Caki2 (cell line): ENCODE results near the gene DNAH9. TPM values are rescaled to one million over a fixed set of nuclear protein-coding genes. Genes with fewer than 3 reads are reported as not detected.

ENCODE experiments used
- DNase-seq: peaks from one replicate; pipeline ENCODE4 v3.0.0-alpha.2; 2015; ENCODE audit warnings: low read depth
- in situ Hi-C: cut with HindIII; loops from 2 replicates; pipeline ENCODE4 v1.10.0; 2016; ENCODE audit warnings: low sequenced_read_pairs, low pct_unique_long_range_greater_than_20kb, mixed read lengths
- total RNA-seq: library from RNA; depleted of rRNA; stranded (reverse); fragments of >200 nt; shearing (Covaris generic); gene quantifications from 2 replicates; pipeline ENCODE4 v1.2.3, GENCODE V29; 2014; ENCODE audit warnings: low replicate concordance; rRNA removed

The DNAH9 gene, protein sequence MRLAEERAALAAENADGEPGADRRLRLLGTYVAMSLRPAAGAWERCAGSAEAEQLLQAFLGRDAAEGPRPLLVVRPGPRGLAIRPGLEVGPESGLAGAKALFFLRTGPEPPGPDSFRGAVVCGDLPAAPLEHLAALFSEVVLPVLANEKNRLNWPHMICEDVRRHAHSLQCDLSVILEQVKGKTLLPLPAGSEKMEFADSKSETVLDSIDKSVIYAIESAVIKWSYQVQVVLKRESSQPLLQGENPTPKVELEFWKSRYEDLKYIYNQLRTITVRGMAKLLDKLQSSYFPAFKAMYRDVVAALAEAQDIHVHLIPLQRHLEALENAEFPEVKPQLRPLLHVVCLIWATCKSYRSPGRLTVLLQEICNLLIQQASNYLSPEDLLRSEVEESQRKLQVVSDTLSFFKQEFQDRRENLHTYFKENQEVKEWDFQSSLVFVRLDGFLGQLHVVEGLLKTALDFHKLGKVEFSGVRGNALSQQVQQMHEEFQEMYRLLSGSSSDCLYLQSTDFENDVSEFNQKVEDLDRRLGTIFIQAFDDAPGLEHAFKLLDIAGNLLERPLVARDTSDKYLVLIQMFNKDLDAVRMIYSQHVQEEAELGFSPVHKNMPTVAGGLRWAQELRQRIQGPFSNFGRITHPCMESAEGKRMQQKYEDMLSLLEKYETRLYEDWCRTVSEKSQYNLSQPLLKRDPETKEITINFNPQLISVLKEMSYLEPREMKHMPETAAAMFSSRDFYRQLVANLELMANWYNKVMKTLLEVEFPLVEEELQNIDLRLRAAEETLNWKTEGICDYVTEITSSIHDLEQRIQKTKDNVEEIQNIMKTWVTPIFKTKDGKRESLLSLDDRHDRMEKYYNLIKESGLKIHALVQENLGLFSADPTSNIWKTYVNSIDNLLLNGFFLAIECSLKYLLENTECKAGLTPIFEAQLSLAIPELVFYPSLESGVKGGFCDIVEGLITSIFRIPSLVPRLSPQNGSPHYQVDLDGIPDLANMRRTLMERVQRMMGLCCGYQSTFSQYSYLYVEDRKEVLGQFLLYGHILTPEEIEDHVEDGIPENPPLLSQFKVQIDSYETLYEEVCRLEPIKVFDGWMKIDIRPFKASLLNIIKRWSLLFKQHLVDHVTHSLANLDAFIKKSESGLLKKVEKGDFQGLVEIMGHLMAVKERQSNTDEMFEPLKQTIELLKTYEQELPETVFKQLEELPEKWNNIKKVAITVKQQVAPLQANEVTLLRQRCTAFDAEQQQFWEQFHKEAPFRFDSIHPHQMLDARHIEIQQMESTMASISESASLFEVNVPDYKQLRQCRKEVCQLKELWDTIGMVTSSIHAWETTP (N-terminal part only)
- total RNA-seq = 1.5 TPM in 1 of 2 replicates, not detected in the other

DNA sequence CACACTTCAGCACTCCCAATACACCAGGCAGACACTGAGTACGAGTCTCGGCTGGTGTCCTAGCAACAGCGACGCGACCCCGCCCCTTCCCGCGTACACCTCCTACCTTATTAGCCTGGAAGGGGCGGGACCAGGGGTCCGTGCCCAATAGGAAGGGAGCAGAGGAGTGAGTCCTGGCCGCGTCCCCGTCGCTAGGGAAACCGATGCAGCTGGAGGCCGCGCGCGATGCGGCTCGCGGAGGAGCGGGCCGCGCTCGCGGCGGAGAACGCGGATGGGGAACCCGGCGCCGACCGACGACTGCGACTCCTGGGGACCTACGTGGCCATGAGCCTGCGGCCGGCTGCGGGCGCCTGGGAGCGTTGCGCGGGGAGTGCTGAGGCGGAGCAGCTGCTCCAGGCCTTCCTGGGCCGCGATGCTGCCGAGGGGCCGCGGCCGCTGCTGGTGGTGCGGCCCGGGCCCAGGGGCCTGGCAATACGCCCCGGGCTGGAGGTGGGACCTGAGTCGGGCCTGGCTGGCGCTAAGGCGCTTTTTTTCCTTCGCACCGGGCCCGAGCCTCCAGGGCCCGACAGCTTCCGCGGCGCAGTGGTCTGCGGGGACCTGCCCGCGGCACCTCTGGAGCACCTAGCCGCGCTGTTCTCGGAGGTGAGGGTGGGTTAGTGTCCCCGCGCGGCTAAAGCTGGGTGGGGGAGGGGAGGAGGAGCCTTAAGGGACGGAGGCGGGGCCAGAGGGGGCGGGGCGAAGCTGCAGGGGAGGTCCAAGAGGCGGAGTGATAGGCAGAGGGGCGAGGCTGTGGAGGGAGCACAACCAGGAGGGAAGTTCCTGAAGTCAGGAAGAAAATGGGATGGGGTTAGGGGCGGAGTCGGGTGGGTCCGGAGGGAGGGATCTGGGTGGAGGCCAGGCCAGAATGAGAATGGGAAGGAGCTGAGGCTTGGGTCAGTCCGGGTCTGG is at the start of gene DNAH9:
Gene DNAH9, plus strand, starts transcription at position 197 of the 948 bp plus-strand sequence. Its CDS starts 29 bp downstream, at position 226.
- peak; percentile 93 for DNase-seq
- in situ Hi-C loops = no loop called here

DNA sequence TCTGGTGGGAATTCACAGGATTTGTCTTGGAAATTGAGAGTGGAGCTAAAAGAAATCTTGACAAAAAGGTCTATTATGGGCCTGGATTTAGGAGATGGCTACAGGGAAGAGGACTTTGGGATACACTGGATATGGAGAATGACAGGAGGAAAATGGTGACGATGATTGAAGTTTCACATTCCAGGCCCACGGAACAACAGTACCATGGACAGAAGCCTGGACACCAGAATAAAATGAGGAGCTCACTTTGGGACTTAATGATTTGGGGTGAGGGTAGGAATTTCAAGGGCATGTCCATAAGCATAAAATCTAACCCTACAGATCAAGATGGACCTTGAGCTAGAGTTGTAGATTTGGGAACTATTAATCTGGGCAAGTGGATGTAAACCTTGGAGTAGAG is 47.8 kb upstream of the DNAH9 start:
- DNase-seq = no peak
- in situ Hi-C loops = no loop called here

DNA sequence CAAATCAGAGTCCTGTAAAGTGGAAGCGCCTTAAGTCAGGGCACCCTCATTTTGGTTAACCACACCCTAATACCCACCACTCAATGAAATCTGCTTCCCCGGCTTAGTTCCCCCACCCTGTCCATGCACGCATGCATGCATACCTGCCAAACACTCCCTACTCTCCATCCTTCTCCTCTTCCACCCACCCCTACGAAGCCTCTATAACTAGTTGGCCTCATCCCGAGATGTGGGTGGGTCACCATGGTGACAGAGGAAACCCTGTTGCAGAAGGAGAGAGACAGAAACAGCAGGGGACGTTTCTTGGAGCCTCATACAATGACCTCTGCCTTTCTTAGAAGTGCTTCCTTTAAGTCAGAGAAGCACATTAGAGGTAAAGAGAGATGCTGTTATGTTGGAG is 46.8 kb upstream of the DNAH9 start:
- in situ Hi-C loops = no loop called here
- DNase-seq = no peak

DNA sequence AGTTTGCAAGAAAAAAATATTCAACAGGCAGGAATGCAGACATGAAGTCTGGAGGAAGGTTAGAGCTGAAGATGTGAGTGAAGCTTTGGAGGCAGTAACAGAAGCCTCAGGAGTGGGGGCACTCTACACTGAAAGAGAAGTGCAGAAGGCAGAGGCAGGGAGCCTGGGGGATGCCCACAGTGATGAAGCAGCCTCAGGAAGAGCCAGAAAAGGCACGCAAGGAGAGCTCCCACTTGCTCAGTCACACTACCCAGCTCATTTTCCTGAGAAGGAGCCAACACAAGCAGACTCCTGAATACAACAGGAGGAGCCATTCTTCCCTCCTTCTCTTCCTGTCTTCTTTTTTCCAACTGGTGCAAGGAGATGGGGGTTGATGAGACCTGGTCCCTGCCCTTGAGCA is 45.1 kb upstream of the DNAH9 start:
- in situ Hi-C loops = no loop called here
- DNase-seq = no peak

DNA sequence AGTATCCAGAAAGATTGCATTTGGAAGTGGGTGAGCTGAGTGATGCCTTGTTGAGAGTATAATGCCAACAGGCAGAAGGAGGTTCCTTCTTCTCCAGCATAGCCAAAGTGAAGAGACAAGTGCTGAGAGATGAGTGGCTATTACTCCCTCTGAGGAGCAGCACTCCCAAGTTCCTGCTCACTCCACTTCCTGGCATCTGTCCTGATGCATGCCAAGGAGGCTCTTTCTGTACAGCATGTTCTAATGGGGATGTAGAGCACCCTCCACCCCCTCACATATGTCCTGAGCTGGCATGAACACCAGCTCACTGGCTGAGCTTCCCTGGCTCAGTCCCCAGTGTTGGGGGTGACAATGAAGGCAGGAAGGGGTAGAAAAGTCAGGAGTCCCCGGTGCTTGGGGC is 44.2 kb upstream of the DNAH9 start:
- DNase-seq = no peak
- in situ Hi-C loops = no loop called here

DNA sequence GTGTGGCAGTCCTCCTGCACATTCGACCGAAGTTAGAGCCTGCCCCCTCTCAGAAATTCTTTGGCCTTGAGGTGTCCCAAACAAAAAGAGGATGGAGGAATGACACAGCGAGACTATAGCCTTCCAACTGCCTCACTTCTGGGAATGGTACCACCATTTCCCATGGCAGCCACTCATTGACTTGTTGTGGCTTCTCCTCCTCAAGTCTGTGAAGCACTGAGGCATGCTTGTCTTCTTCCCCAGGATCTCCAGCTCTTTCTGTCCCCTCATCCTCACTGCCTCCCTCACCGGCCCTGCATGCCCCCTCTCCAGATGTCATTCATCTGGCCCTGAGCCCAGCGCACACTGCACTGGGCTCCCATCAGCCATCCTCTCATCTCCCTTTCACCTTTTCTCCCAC is 43.7 kb upstream of the DNAH9 start:
- DNase-seq = no peak
- in situ Hi-C loops = no loop called here

DNA sequence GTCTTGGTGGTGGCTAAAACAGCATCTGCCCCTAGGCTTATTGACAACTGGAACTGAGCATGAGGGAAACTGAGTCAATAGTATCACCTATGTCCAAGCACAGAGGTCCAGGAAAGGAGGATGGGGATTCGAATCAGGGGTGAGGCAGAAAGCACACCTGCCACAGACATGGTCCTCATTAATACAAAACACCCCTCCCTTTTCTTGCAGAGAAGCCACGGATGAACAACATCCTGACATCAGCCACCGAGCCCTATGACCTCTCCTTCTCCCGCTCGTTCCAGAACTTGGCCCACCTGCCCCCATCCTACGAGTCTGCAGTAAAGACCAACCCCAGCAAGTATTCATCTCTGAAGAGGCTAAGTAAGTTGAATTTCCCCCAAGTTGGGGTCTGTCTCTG is 42.7 kb upstream of the DNAH9 start:
- in situ Hi-C loops = no loop called here
- no peak for DNase-seq

DNA sequence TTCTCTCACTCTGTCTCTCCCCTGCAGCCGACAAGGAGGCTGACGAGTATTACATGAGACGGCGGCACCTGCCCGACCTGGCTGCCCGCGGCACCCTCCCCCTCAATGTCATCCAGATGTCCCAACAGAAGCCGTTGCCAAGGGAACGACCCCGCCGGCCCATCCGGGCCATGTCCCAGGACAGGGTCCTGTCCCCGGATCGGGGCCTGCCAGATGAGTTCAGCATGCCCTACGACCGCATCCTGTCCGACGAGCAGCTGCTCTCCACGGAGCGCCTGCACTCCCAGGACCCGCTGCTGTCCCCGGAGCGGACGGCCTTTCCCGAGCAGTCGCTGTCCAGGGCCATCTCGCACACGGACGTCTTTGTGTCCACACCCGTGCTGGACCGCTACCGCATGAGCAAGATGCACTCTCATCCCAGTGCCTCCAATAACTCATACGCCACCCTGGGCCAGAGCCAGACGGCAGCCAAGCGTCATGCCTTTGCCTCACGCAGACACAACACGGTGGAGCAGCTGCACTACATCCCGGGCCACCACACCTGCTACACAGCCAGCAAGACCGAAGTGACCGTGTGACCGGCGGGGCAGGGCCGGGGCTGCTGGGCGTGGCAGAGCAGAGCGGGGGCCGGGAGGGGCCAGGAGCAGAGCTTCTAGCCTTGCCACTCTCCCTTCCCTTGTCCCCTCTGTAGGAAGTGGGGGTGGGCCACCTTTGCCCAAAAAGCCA is 40.4 kb upstream of the DNAH9 start:
- no peak for DNase-seq
- in situ Hi-C loops = no loop called here

DNA sequence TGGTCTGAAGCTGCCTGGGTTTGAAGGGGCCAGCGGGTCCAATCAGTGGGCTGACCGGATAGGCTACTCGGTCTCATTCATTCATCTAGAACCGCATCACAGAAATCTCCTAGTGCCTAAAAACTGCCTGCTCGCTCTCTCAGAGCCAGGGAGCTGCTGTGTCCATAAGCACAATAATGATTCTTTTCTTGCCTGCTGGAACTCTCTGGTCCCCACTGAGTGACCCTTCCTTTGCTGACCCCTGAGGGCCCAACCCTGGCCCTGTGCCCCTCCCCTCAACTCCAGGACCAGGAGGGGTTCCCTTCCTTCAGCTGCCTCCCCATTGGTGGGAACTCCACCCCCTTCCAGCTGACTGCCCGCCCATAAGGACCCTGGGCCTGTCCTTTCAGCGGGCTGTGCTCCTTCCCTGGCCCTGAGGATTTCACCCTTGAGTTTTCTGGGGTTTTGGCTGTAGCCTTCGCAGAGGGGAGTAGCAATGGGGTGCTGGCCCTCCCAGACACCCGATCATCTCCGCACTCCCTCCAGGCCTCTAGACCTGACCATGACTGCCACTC is 39.5 kb upstream of the DNAH9 start:
- in situ Hi-C loops = no loop called here
- no peak for DNase-seq

DNA sequence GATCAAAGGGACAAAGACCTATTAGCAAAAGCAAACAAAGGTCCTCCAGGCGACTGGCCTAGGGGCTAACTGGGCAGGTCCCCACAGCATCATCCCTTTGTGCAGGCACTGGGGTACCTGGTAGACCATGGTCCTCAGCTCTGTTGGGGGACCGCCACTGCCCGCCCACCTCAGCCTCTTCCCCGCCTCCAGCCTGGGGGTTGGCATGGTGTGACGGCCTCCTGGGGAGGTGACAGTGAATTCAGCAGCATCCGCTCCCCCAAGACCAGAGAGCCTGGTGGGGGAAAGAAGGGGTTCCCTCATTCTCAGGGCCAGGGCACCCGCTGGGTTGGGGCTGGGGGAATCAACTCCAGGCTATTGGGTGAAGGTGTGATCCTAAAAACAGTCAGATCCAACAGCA is 38.7 kb upstream of the DNAH9 start:
- in situ Hi-C loops = no loop called here
- DNase-seq = no peak

DNA sequence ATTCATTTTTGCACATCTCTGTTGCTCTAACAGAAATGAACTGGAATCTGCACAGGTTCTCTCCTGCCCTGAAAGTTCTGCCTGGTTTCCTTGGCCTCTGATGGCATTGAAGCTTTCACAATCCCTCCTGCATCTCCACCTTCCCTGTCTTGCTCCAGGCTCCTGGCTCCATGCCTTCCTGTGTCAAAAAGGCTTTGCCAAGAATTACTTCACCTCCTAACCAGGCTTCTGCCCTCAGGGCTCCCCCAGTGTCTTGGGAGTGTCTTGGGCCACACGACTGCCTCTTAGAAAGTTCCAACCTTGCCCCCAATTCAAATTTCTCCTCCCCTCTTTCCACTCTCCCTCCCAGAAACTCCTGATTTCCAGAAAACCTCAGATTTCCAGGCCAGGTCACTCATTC is 37.0 kb upstream of the DNAH9 start:
- DNase-seq = no peak
- in situ Hi-C loops = no loop called here

DNA sequence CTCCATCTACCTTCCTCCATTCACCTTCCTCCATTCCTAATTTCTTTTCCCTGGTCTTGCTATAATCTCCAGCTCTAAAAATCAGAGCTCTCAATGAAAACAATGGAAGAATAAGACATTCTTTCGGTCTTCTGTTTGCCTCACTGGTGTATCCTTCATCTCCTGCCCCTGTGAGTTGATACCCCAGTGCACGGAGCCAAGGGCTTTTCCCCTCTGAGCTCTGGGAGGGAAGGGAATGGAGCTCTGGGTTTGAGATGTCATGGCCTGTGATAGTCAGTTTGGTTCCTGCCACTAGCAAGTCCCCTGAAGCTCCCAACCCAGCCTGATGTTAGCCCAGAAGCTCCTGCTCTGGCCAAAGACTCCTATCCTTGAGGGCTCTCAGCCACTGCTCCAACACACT is 36.6 kb upstream of the DNAH9 start:
- DNase-seq = no peak
- in situ Hi-C loops = no loop called here

DNA sequence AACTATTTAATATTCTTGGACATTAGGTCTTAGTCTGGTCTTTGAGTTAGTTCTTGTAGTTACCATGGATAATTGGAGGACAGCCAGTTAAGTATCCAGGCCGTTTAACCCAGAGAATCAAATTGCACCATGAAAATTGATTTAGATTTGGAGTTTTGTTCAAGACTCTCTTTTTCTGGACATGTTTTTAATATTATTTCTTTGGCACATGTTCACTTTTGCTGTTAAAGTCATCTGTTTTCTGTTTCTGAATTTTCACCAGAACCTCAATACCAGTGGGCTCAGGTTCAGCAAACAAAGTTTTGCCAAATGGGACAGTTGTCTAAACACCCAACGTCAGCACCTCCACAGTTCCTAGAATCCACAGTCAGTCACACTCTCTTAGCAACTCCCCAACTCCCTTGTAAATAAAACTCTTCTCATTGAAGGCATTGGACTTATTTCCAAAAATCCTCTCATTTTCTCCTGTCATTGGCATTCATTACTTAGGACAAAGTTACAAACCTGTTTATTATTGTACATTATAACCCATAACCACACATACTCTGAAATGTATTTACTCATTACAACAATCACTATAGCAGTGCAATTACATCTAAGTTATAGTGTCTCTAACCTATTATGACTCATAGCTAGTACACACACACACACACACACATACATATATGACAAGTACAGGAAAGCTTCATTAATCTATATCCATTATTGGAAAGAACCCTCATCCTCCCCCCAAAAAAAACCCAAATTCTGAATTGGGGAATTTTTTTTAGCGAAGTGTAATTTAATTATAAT is 33.5 kb upstream of the DNAH9 start:
- in situ Hi-C loops = no loop called here
- no peak for DNase-seq

DNA sequence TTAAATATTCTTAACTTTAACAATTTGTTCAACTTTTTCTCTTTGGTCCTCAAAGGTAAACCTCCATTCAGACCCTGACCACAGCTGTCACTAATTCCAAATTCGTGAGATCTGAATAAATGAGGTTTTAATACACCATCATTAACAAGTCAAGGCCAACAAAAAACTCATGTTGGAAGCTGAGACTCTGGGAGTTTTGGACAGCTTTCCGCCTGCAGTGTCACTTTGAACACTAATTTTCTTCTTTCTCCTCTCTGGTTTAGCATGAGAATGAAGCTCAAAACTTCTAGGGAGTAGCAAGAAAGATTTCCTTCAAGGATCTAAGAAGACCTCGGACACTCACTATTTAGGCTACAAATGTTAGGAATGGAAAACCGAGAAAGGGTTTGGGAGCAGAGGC is 32.7 kb upstream of the DNAH9 start:
- in situ Hi-C loops = no loop called here

DNA sequence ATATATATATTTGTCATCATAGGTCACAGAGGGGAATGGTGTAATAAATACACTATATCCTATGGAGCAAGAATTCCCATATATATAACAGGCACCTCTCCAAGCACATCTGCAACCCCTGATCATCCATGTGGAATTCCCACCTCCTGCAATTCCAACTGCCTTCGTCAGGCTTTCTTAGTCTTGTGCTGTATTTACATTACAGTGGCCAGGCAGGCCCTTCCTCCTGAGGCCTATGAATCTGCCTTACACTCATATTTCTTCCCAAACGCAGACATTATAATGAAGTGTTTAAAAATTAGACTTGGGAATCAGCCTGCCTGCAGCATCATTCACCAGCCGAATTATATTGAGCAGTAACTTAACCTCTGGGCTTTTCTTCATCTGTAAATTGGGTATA is 19.3 kb upstream of the DNAH9 start:
- in situ Hi-C loops = no loop called here
- DNase-seq = no peak

More for the DNA sequence above, 32.7 kb upstream of the DNAH9 start:
- no peak for DNase-seq

DNA sequence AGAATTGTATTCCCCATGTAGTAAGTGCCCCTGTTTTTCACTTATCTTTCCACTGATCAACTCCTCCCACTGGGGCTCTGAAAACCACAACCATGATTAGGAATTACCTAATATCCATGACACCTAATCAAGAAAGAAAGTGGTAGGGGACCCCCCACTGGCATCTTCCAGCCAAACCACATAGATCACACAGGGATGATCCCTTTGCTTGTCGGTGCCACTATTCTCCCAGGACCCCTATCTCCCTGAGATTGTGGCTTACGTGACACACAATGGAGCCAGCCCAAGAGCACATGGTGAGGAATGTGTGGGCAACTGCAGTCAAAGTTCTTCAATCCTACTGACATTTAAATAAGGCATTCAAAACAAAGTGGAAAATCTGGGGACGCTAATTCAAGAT is 17.6 kb upstream of the DNAH9 start:
- in situ Hi-C loops = no loop called here
- DNase-seq = no peak
